Measurements from ENCODE around the gene NRIP3. TPM values are rescaled to one million over a fixed set of nuclear protein-coding genes. Genes with fewer than 3 reads are reported as not detected.

The NRIP3 gene
- total RNA-seq, 1 donor from 2014 or later = 15.6 TPM

GRCh38 chr11:8932564-8933180 lies 71.1 kb downstream of the NRIP3 start, which contains the start of gene C11orf16:
C11orf16 (minus strand) TSS chr11:8932947; CDS start chr11:8932308, 639 bp downstream.
- no peak for DNase-seq (ENCODE audit: low read depth, low spot score)

Other genes with a start within 250 kb of the NRIP3 start
- gene AKIP1, start 92.8 kb downstream of the NRIP3 start, total RNA-seq = 20.4 and 23.5 TPM in 2 replicates
- gene C11orf16, start 71.1 kb downstream of the NRIP3 start, total RNA-seq = not detected in 2 replicates
- not detected in 2 replicates for gene ASCL3, start 61.0 kb downstream of the NRIP3 start, total RNA-seq
- 31.3 and 42.4 TPM in 2 replicates for gene TMEM9B, start 39.6 kb downstream of the NRIP3 start, total RNA-seq
- 0.73 and 0.74 TPM in 2 replicates for gene SCUBE2, start 87.6 kb upstream of the NRIP3 start, total RNA-seq